Measurements from ENCODE around the gene PDCD2. TPM values are rescaled to one million over a fixed set of nuclear protein-coding genes. Genes with fewer than 3 reads are reported as not detected.
"Not testable (repeated sequence)": the region's sequence is repeated elsewhere in the genome, so short reads cannot be mapped to it uniquely, and the experiment has no call there.

Gene PDCD2
- total RNA-seq, 1 donor from 2014 or later, result 46.9 TPM

DNA sequence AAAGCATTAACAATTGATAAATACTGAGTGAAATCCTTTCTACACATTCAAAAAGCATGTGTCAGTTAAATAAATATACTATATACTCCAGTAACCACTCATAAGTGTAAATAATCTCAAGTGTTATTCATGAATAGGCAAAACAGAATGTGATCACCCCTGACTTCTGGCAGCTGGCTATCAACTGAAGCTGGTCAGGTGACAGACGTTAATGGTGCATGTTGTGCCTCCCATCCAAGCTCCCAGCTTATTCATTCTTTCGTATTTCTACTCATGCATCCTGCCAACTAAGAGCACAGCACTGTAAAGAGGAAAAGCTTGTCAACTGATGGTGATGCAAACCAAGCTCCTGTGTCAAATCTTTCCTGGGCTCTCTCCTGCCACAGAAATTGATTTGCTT lies 39.0 kb downstream of the PDCD2 start:
- DNase-seq, result no peak

DNA sequence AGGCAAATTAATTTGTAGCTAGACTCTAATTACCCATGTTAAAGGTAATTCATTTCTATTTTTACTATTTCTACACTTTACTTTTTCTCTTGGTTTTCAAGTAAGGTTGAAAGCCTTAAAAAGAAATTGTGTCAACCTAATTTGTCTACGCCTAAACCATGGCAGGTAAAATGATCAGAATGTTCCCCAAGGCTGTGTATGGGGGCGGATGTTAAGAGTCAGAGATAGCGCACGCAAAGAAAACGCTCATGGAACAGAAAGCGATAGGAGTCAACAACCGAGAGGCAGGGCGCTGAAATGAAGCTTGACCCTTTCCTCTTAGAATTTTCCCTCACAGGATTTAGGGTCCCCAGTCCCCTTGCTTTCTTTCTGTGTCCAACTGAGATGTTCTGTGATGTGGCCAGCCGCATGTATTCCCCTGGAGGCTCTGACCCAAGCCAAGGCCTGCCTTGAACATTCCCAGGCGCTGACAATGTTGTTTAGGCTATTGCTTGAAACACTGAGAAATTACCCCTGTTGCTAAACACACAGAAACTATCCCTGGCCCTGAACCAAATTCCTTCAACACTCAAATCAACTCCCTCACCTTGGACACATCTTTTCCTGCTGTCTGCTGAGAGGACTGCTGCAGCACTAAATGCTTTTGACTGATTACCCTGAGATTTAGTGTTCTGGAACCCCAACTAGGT lies 42.3 kb downstream of the PDCD2 start:
- DNase-seq, result no peak

GRCh38 chr6:170537329-170537728 lies 47.1 kb downstream of the PDCD2 start:
- no peak for DNase-seq

- DNase-seq, result no peak
Measured at GRCh38 chr6:170536671-170537070, 47.8 kb downstream of the PDCD2 start.

DNA sequence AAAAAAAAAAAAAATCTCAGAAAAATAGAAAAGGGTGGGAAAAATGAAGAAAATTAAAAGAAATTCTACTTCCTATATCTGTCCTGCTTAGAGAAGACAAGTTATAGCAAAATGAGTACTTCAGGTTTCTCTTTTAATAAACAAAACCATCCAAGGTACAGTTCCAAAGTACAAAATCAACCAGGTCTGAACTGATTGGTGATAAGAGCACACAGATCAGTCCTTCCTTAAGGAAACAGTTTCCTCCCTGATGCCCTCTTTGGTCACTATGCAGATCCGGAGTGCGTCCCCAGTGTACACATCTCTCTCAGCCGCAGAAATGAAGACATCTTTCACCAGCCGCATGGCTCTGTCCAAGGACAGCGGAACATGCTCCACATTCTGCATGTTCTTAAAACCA lies 49.4 kb downstream of the PDCD2 start:
- DNase-seq, result no peak

DNA sequence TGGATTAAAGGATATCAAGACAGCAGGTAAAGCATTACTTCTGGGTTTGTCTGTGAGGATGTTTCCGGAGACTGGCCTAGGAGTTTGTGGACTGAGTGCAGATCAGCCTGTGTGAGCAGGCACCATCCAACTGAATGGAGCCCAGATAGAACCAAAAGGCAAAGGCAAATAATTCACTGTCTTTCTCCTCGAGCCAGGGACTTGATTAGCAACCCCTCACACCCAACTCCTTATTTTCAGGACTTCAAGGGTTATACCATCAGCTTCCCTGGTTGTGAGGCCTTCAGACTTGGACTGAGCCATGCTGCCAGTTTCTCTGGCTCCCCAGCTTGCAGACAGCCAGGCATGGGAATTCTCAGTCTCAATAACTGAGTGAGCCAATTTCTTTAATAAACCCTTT lies 50.6 kb downstream of the PDCD2 start:
- no peak for DNase-seq

DNA sequence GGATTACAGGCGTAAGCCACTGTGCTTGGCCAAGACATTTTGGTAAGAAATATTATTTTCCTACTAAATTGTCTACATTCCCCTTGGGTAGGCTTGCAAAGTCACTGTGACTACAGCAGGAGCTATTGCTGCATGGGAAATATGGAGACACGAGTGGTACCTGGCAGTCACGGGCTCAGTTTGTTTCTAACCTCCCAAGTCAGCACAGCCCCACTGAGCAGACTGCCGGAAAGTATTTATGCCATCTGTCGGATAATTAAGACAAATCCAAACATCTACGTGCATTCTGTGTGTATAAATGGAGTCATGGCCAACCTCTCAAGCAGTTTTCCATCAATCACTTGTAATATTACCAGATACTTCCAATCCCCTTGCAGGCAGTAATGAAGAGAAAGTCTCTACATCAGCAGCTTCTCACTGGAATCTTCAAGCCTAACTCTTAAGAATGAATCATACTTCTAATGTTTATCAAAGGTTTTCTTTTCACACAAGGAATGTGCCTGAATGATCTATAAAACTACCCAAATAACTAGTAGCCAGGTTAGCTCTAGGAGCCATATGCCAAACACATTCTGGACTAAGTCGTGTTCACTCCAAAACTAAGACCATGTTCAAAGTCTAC lies 51.5 kb downstream of the PDCD2 start:
- DNase-seq, result no peak

- peak; percentile 94 for DNase-seq
Measured at GRCh38 chr6:170529839-170530469, 54.5 kb downstream of the PDCD2 start.

- DNase-seq, result not testable (repeated sequence)
Measured at GRCh38 chr6:170527995-170528394, 56.4 kb downstream of the PDCD2 start.

GRCh38 chr6:170525795-170526194 lies 58.6 kb downstream of the PDCD2 start:
- no peak for DNase-seq

Other genes starting within 250 kb of the PDCD2 start
- 154 TPM for gene PSMB1, start 31.3 kb downstream of the PDCD2 start, total RNA-seq
- gene TBP, start 30.3 kb downstream of the PDCD2 start, total RNA-seq, result 13.0 TPM

Data from tongue (tissue), 2 donors.